GM19438 (cell line): ENCODE measurements around the gene GDAP2.
A peak's percentile ranks its signal among the peaks of the same experiment; 100 is the strongest.
"Not testable (repeated sequence)": the region's sequence is repeated elsewhere in the genome, so short reads cannot be mapped to it uniquely, and the experiment has no call there.

Source experiments
- ATAC-seq: cut with Tn5 transposase; IDR thresholded peaks from one replicate; pipeline ENCODE4 v1.9.1; 2021; ENCODE audit warnings: low read depth; ENCODE audit not compliant: unreplicated experiment

Gene GDAP2

GRCh38 chr1:117904485-117904884, 24.9 kb downstream of the GDAP2 start:
- ATAC-seq, result no peak

DNA sequence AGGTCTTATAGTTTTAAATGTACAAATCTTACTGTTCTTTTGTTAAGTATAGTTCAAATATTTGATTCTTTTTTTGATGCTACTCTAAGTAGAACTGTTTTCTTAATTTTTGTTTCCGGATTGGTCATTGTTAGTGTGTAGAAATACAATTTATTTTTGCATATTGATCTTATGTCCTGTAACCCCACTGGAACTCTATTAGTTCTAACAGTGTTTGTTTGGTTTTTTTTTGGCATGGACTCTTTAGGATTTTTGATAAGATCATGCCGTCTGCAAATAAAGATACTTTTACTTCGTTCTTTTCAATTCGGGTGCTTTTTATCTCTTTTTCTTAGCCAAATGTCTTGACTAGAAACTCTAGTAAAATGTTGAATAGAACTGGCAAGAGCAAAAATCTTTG, 26.5 kb downstream of the GDAP2 start:
- no peak for ATAC-seq

DNA sequence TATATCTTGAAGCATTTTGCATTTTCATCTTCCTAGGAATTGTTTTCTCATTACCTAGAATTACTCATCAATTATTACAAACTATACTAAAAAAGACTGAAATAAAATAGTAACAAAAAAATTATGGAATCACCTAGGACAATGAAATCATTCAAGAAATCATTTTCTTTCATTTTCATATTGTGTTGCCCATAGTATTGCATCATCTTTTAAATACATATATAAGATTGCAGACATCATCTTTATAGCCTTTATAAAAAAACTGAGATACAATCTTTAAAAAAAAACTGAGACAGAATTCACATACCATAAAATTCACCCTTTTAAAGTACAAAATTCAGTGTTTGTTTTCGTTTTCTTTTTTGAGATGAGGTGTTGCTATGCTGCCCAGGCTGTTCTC, 29.6 kb downstream of the GDAP2 start:
- ATAC-seq, result no peak

- no peak for ATAC-seq
These were observed 31.9 kb downstream of the GDAP2 start for GRCh38 chr1:117897551-117897950.

DNA sequence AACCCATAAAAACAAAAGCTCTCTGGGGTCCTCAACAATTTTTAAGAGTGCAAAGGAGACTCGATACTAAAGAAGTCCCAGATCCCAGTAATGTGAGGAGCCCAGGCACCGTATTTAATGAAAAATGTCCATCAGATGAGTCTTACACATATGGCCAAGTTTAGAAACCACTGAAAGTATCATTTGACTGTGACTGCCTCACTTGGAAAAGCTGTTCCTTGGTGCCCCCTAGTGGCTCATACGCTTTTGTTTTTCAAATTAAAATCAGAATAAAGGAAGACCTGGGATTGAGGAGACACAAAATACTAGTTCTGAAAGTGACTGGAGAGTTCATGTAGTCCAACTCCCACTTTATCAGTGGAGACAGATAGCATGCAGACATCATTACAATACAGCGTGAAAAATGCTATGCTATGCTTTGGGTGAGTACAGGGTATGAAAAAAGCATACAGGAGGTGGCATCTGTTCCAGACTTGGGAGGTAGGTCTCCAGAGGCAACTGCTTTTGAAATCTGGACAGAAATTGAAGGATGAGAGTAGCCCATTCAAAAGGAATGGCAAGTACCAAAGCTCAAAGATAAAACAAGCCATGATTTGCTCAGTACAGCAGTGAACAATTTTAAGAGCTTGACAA, 33.8 kb downstream of the GDAP2 start:
- ATAC-seq, result peak; percentile 79

DNA sequence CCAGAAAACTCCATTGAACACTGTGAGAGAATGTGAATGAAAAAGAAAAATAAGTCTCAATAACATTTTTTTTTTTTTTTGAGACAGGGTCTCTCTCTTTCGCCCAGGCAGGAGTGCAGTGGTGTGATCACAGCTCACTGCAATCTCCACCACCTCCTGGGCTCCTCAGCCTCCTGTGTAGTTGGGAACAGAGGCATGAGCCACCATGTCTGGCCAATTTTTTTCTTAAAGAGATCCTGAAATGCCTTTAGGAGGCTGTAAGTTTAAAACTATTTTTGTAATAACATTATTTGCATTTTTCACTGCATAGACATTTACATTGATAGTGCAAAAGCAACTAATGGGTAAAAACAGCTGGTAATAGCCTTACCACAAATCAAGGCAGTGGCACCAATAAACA, 35.3 kb downstream of the GDAP2 start:
- ATAC-seq, result no peak

GRCh38 chr1:117892512-117892911, 36.9 kb downstream of the GDAP2 start:
- ATAC-seq, result no peak

DNA sequence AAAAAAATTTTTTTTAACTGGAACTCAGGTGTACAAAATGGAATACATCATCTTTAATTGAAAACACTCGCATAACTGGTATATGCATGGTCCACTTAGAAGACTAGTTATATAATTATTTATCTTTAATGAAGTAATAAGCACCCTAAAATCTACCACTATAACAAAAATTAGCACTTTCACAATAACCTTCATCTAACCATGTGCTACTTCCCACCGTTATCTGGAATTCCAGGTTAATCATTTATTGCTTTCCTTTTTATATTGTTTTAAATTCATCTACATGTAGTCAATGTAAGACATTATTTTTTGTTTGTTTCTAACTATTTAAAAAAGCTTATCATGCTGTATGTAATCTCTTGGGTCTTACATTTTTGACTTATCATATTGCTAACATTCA, 39.0 kb downstream of the GDAP2 start:
- ATAC-seq, result no peak

- no peak for ATAC-seq
These were observed 43.2 kb downstream of the GDAP2 start for GRCh38 chr1:117886101-117886795.

- no peak for ATAC-seq
These were observed 45.8 kb downstream of the GDAP2 start for GRCh38 chr1:117883616-117884015.

GRCh38 chr1:117879284-117879683, 50.1 kb downstream of the GDAP2 start:
- ATAC-seq, result no peak

DNA sequence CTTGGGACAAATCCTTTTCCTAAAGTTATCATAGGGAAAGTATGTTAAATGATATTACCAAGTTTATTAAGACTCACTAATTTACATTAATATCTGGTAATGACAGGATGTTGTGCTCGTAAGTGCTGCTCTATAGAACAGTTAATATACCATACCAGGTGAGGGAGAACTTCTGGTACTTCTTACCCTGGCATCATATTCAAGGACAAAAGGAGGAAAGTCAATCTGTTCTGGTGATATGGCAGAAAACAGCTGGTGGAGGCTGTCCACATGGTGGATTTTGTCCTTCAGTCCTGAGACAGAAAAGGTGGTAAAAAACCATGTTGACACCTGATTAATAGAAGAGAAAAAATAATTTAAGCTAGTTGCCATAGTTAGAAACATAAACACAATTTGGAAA, 51.6 kb downstream of the GDAP2 start:
- ATAC-seq, result no peak

DNA sequence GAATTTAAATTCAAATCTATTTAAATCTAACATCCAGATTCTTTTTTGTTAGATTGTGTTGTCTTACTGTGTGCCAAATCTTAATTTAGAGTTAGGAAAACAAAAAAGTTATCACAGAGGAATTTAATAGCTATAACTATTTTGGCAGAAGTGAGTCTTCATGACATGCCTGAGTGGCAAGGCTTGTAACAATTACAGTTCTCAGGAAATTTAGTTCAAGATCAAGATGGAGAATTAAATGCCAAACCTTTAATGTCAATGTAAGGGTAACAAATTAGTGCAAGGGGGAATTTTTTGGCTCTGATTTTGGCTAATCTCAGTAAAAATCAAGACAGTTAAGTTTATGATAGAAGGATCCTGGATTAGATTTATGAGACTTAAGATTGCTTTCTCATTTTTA, 58.4 kb downstream of the GDAP2 start:
- no peak for ATAC-seq

DNA sequence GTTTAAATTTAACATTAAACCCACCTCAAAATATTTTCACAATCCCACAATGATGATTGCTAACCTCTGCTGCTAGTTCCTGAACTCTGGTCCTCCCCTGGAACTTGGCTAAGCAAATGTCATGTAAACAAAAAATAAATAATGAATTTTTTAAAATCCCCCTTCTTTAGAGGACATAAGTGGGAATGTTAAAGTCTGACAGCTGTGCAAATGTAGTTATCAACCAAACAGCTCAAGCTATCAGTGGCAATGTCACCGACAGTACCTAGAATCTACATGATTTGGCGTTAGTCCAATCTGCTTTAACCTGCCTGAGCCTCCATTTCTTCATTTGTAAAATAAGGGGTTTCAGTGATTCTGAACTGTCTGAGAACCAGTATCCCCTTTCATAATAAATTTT, 67.7 kb downstream of the GDAP2 start:
- ATAC-seq, result no peak

GRCh38 chr1:117860896-117861610, 68.4 kb downstream of the GDAP2 start:
- no peak for ATAC-seq

DNA sequence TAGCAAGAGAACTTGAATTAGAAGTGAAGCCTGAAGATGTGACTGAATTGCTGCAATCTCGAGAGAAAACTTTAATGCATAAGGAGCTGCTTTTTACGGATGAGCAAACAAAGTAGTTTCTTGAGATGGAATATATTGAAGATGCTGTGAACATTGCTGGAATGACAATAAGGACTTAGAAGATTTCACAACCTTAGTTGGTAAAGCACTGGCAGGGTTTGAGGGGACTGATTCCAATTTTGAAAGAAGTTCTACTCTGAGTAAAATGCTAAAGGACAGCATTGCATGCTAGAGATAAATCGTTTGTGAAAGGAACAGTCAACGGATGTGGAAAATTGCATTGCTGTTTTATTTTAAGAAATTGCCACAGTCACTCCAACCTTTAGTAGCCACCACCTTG, 69.5 kb downstream of the GDAP2 start:
- ATAC-seq, result no peak

- no peak for ATAC-seq
These were observed 72.0 kb downstream of the GDAP2 start for GRCh38 chr1:117857418-117857817.

- no peak for ATAC-seq
These were observed 76.4 kb downstream of the GDAP2 start for GRCh38 chr1:117852853-117853553.

- ATAC-seq, result no peak
These were observed 77.7 kb downstream of the GDAP2 start for GRCh38 chr1:117851687-117852086.

DNA sequence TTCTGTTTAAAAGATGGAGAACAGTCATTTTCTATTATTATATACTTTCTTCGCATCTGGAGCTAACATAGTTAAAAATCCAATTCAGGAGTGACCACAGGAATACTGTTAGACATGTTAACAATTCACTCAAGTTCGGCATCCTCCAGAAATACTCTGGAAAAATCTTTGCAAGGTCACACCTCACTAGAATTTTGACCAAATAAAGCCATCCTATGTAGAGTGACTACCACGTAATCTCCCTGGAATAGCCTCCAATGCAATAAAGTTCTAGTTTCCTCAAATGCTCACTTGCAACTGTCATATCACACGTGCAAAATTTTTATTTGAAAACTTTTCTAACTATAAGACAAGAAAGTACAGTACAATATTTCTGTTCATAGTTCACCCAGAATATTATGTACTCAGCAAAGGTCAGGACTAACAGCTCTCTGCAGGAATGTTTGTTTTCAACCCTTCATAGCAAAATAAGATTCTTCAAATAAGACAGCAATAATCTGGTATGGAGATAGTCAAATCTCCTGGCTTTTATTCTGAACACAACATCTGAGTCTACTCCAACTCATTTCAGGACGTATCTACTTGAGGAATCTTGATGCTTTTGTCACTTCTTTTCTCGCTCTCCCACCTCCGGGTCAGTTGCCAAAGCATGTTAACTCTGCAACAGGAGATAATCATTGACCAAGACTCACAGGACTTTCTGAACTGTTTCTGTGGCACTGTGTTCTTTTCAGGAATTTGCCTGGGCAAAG, 82.6 kb downstream of the GDAP2 start:
- no peak for ATAC-seq

DNA sequence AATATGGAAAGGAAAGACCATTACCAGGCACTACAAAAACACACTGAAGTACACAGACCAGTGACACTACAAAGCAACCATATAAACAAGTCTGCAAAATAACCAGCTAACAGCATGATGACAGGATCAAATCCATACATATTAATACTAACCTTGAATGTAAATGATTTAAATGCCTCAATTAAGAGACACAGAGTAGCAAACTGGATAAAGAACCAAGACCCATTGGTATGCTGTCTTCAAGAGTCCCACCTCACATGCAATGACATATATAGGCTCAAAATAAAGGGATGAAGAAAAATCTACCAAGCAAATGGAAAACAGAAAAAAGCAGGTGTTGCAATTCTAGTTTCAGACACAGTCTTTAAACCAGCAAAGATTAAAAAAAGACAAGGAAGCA, 84.9 kb downstream of the GDAP2 start:
- not testable (repeated sequence) for ATAC-seq
